Gastroesophageal sphincter (tissue), 4 donors: ENCODE measurements around the gene HDAC11. TPM values are rescaled to one million over a fixed set of nuclear protein-coding genes. Genes with fewer than 3 reads are reported as not detected.

ENCODE experiments used
- ATAC-seq: fragments of 150-250 bp; one replicate; pipeline ENCODE4 v1.9.1; 2016; ENCODE audit warnings: mild to moderate bottlenecking, moderate library complexity
- H3K27ac ChIP-seq, 4 donors: fragments of 200-600 bp; sonication (generic) in 3 of 4; 1 replicate in 3 of 4; 2 replicates in 1 of 4; pipeline ENCODE4 v1.5.1; 2016 to 2019
- H3K27me3 ChIP-seq: fragments of 200-600 bp; sonication (generic); one replicate; pipeline ENCODE4 v1.5.1; 2019
- H3K36me3 ChIP-seq, 2 donors: fragments of 200-600 bp; sonication (generic); one replicate each; pipeline ENCODE4 v1.5.1; 2019; ENCODE audit warnings: control low read depth in 1 of 2
- H3K4me1 ChIP-seq, 3 donors: fragments of 200-600 bp; sonication (generic); 1 replicate in 2 of 3; 2 replicates in 1 of 3; pipeline ENCODE4 v1.5.1; 2016 to 2019; ENCODE audit warnings: control low read depth in 2 of 3
- H3K4me3 ChIP-seq, 2 donors: fragments of 200-600 bp; sonication (generic); one replicate each; pipeline ENCODE4 v1.5.1; 2019; ENCODE audit warnings: mild to moderate bottlenecking in 1 of 2, moderate library complexity in 1 of 2
- H3K9me3 ChIP-seq, 3 donors: fragments of 200-600 bp; sonication (generic); one replicate each; pipeline ENCODE4 v1.5.1; 2017 to 2019; ENCODE audit warnings: control low read depth in 2 of 3
- CTCF ChIP-seq, 4 experiments: fragments of 200-600 bp in 2 of 4; fragments of 450-650 bp in 2 of 4; sonication (generic) in 1 of 4; IDR thresholded peaks; one replicate each; pipeline ENCODE4 v1.5.1; 2017 to 2019; ENCODE audit warnings: antibody characterized with exemption in 4 of 4, mild to moderate bottlenecking in 2 of 4, moderate library complexity in 2 of 4
- EP300 ChIP-seq: sonication (generic); formaldehyde crosslinking; IDR thresholded peaks from one replicate; pipeline ENCODE4 v1.6.1; 2017; ENCODE audit warnings: antibody characterized with exemption, mild to moderate bottlenecking
- POLR2A ChIP-seq, 2 donors: fragments of 450-650 bp; IDR thresholded peaks; one replicate each; pipeline ENCODE4 v1.6.1; 2017; ENCODE audit warnings: antibody characterized with exemption in 2 of 2, mild to moderate bottlenecking in 2 of 2, moderate library complexity in 1 of 2
- POLR2AphosphoS5 ChIP-seq: sonication (generic); formaldehyde crosslinking; IDR thresholded peaks from one replicate; pipeline ENCODE4 v1.6.1; 2017; ENCODE audit warnings: antibody characterized with exemption
- WGBS, 2 donors: methylation state at CpG; one replicate each; pipeline ENCODE4 v1.1.5; 2018; ENCODE audit warnings: low coverage in 1 of 2; 5-methylcytosine and 5-hydroxymethylcytosine counted together
- total RNA-seq, 4 donors: library from RNA; depleted of rRNA; stranded (reverse); fragments of >200 nt; gene quantifications; one replicate each; pipeline ENCODE4 v1.1.0, GENCODE V29; 2016

HDAC11 gene
- total RNA-seq, 4 donors from 2014 or later, result 22.3 to 37.1 (median 30.0) TPM

GRCh38 chr3:13504161-13504831 lies 24.2 kb downstream of the HDAC11 start:
- Histone ChIP-seq H3K4me1 (peaks cover 0 to 16% (median 0%) of the 10 kb centered on the region in 3 donors), H3K9me3 (no peaks in the 10 kb centered on the region), H3K4me3 (no peak overlapping the region), H3K27ac (no peak overlapping the region), H3K36me3 (peaks cover 0 to 49% of the 10 kb centered on the region in 2 donors), H3K27me3 (no peaks in the 10 kb centered on the region)
- TF ChIP-seq POLR2AphosphoS5 (no peak), POLR2A (IDR thresholded peaks at IDR 0.05) (no peak), EP300 (no peak), CTCF (IDR thresholded peaks at IDR 0.05) (no peak)
- no peak for ATAC-seq
- 94% methylated on average over 3 of the region's 23 CpGs; no CpG with 5 or more reads in 1 of the 2 donors for WGBS, 2 donors

- no peak overlapping the region for H3K4me3 ChIP-seq
- no peaks in the 10 kb centered on the region for H3K9me3 ChIP-seq
- no peaks in the 10 kb centered on the region for H3K27me3 ChIP-seq
- H3K36me3 ChIP-seq, result peaks cover 0 to 44% of the 10 kb centered on the region in 2 donors
- H3K27ac ChIP-seq, result no peak overlapping the region
- no peak for TF ChIP-seq POLR2AphosphoS5
- TF ChIP-seq EP300, result no peak
- TF ChIP-seq POLR2A (IDR thresholded peaks at IDR 0.05), result no peak
- no peak for TF ChIP-seq CTCF (IDR thresholded peaks at IDR 0.05)
- WGBS, 2 donors, result 80 to 100% methylated on average over 1 to 3 of the region's 16 CpGs
- peaks cover 0 to 16% (median 0%) of the 10 kb centered on the region in 3 donors for H3K4me1 ChIP-seq
- no peak for ATAC-seq
These were observed 25.3 kb downstream of the HDAC11 start for GRCh38 chr3:13505147-13506130.

GRCh38 chr3:13506239-13506638 lies 26.1 kb downstream of the HDAC11 start:
- H3K27me3 ChIP-seq, result no peaks in the 10 kb centered on the region
- no peak overlapping the region for H3K27ac ChIP-seq
- no peak for ATAC-seq
- peaks cover 0 to 16% (median 0%) of the 10 kb centered on the region in 3 donors for H3K4me1 ChIP-seq
- peaks cover 0 to 44% of the 10 kb centered on the region in 2 donors for H3K36me3 ChIP-seq
- H3K9me3 ChIP-seq, result no peaks in the 10 kb centered on the region
- no peak overlapping the region for H3K4me3 ChIP-seq
- TF ChIP-seq POLR2AphosphoS5 (no peak), EP300 (no peak), CTCF (IDR thresholded peaks at IDR 0.05) (no peak), POLR2A (IDR thresholded peaks at IDR 0.05) (no peak)
- 100% methylated on average over 1 of the region's 1 CpG for whole genome bisulfite sequencing, 2 donors

- Histone ChIP-seq H3K27me3 (no peaks in the 10 kb centered on the region), H3K27ac (peak overlapping the region in 1 of 4 donors; percentile 44), H3K36me3 (peaks cover 0 to 40% of the 10 kb centered on the region in 2 donors), H3K9me3 (no peaks in the 10 kb centered on the region), H3K4me3 (no peak overlapping the region), H3K4me1 (peaks cover 0 to 16% (median 0%) of the 10 kb centered on the region in 3 donors)
- ATAC-seq, result no peak
- TF ChIP-seq POLR2A (IDR thresholded peaks at IDR 0.05) (no peak), EP300 (no peak), POLR2AphosphoS5 (no peak), CTCF (IDR thresholded peaks at IDR 0.05) (no peak)
- 0% methylated on average over 1 of the region's 4 CpGs; no CpG with 5 or more reads in 1 of the 2 donors for WGBS, 2 donors
These were observed 26.6 kb downstream of the HDAC11 start for GRCh38 chr3:13506680-13507079.
